Hepatocyte (in vitro differentiated cells): ENCODE measurements around the gene MAD1L1. TPM values are rescaled to one million over a fixed set of nuclear protein-coding genes. Genes with fewer than 3 reads are reported as not detected.

ENCODE experiments used
- DNase-seq: peaks from one replicate; pipeline ENCODE4 v3.0.0-alpha.2; 2016; ENCODE audit warnings: low spot score
- H2AFZ ChIP-seq: fragments of 200-600 bp; sonication (generic); 2 replicates; pipeline ENCODE4 v1.6.0; 2016; ENCODE audit warnings: antibody characterized with exemption, mild to moderate bottlenecking
- H3K27ac ChIP-seq: fragments of 200-600 bp; sonication (generic); 2 replicates; pipeline ENCODE4 v1.5.1; 2016; ENCODE audit warnings: mild to moderate bottlenecking
- H3K27me3 ChIP-seq: fragments of 200-600 bp; sonication (generic); 2 replicates; pipeline ENCODE4 v1.6.1; 2016
- H3K36me3 ChIP-seq: fragments of 200-600 bp; sonication (generic); replicated peaks from 2 replicates; pipeline ENCODE4 v1.5.1; 2016; ENCODE audit warnings: low read depth; ENCODE audit not compliant: insufficient read depth
- H3K4me1 ChIP-seq: fragments of 200-600 bp; sonication (generic); 2 replicates; pipeline ENCODE4 v1.5.1; 2016; ENCODE audit warnings: mild to moderate bottlenecking, moderate library complexity; ENCODE audit not compliant: insufficient read depth
- H3K4me2 ChIP-seq: fragments of 200-600 bp; sonication (generic); 2 replicates; pipeline ENCODE4 v1.6.0; 2016
- H3K4me3 ChIP-seq: fragments of 200-600 bp; sonication (generic); 2 replicates; pipeline ENCODE4 v1.5.1; 2016; ENCODE audit warnings: mild to moderate bottlenecking
- H3K79me2 ChIP-seq: fragments of 200-600 bp; sonication (generic); 2 replicates; pipeline ENCODE4 v1.6.0; 2017; ENCODE audit warnings: mild to moderate bottlenecking
- H3K9me2 ChIP-seq: fragments of 200-600 bp; sonication (generic); replicated peaks from 2 replicates; pipeline ENCODE4 v1.6.0; 2017; ENCODE audit warnings: mild to moderate bottlenecking; ENCODE audit not compliant: insufficient read depth
- H3K9me3 ChIP-seq: fragments of 200-600 bp; sonication (generic); 2 replicates; pipeline ENCODE4 v1.5.1; 2016; ENCODE audit warnings: low read depth, mild to moderate bottlenecking
- H4K20me1 ChIP-seq: fragments of 200-600 bp; sonication (generic); 2 replicates; pipeline ENCODE4 v1.6.0; 2016; ENCODE audit warnings: mild to moderate bottlenecking; ENCODE audit not compliant: insufficient read depth, poor library complexity, severe bottlenecking
- EZH2 ChIP-seq: fragments of 200-600 bp; sonication (generic); IDR thresholded peaks from 2 replicates; pipeline ENCODE4 v1.6.1; 2016; ENCODE audit warnings: antibody characterized with exemption, mild to moderate bottlenecking, borderline replicate concordance
- EZH2phosphoT487 ChIP-seq: fragments of 200-600 bp; sonication (generic); IDR thresholded peaks from one replicate; pipeline ENCODE4 v1.6.1; 2018; ENCODE audit warnings: antibody characterized with exemption, mild to moderate bottlenecking, low read depth, moderate library complexity; ENCODE audit not compliant: unreplicated experiment, severe bottlenecking
- WGBS: methylation state at CpG from one replicate; pipeline ENCODE4 v1.1.6; 2016; ENCODE audit warnings: low lambda C conversion rate; ENCODE audit errors: missing lambda C conversion rate; 5-methylcytosine and 5-hydroxymethylcytosine counted together
- polyA plus RNA-seq: library from polyadenylated mRNA; unstranded; fragments of >200 nt; fragmentation: Nextera tagmentation; extraction: Ambion mirVana; gene quantifications from 2 replicates; pipeline ENCODE4 v1.2.1, GENCODE V29; 2016
- total RNA-seq: library from RNA; depleted of rRNA; stranded (reverse); fragments of >200 nt; gene quantifications from 2 replicates; pipeline ENCODE4 v1.2.3, GENCODE V29; 2014
- TF ChIP-seq, protein P1 (sequence below): fragments of 200-600 bp; sonication (generic); IDR thresholded peaks from 2 replicates; pipeline ENCODE4 v1.5.1; 2016; ENCODE audit warnings: antibody characterized with exemption, mild to moderate bottlenecking; ENCODE audit not compliant: poor library complexity

MAD1L1 gene
- total and polyA plus RNA-seq, 2 experiments from 2014 or later, result 30.7 to 31.0 TPM

DNA sequence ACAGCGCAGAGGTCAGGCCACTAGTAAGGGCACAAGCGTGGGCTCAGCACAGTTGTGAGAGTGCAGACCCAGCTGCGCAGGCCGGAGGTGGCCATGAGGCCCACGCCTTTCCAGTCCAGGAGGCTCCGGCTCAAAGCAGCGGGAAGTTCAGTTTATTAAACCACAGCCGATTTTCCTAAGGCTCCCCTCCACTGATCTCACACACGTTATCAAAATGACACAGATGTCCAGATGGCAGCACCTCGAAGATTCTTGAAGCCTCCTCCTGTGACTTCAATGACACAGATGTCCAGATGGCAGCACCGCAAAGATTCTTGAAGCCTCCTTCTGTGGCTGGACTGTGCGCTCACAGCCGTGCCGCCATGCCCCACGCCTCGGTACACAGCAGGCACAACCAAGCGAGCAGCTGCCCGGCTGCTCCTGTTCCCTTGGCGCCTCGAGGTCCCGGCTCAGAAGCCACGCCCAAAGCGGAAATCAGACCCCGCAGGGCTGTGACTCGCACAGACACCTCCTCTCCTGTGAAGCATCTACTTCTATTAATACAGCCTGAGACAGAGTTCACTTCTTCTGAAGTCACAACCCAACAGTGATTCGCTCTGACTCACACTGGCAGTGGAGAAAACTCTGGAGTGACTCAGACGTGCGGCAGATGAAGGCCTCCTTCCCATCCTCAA, 122.7 kb downstream of the MAD1L1 start:
- TF ChIP-seq, protein P1, sequence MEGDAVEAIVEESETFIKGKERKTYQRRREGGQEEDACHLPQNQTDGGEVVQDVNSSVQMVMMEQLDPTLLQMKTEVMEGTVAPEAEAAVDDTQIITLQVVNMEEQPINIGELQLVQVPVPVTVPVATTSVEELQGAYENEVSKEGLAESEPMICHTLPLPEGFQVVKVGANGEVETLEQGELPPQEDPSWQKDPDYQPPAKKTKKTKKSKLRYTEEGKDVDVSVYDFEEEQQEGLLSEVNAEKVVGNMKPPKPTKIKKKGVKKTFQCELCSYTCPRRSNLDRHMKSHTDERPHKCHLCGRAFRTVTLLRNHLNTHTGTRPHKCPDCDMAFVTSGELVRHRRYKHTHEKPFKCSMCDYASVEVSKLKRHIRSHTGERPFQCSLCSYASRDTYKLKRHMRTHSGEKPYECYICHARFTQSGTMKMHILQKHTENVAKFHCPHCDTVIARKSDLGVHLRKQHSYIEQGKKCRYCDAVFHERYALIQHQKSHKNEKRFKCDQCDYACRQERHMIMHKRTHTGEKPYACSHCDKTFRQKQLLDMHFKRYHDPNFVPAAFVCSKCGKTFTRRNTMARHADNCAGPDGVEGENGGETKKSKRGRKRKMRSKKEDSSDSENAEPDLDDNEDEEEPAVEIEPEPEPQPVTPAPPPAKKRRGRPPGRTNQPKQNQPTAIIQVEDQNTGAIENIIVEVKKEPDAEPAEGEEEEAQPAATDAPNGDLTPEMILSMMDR, result no peak
- TF ChIP-seq EZH2, result no peak
- TF ChIP-seq EZH2phosphoT487, result no peak
- Histone ChIP-seq H2AFZ (no peak overlapping the region), H3K4me3 (no peak overlapping the region), H4K20me1 (no peaks in the 10 kb centered on the region), H3K9me2 (no peaks in the 10 kb centered on the region), H3K36me3 (no peaks in the 10 kb centered on the region), H3K4me1 (peaks cover 55% of the 10 kb centered on the region), H3K27me3 (no peaks in the 10 kb centered on the region), H3K27ac (peak overlapping the region; percentile 87), H3K9me3 (no peaks in the 10 kb centered on the region), H3K4me2 (peak overlapping the region; percentile 64), H3K79me2 (no peaks in the 10 kb centered on the region)
- 85% methylated on average over 28 of the region's 28 CpGs for WGBS
- DNase-seq, result peak; percentile 49

DNA sequence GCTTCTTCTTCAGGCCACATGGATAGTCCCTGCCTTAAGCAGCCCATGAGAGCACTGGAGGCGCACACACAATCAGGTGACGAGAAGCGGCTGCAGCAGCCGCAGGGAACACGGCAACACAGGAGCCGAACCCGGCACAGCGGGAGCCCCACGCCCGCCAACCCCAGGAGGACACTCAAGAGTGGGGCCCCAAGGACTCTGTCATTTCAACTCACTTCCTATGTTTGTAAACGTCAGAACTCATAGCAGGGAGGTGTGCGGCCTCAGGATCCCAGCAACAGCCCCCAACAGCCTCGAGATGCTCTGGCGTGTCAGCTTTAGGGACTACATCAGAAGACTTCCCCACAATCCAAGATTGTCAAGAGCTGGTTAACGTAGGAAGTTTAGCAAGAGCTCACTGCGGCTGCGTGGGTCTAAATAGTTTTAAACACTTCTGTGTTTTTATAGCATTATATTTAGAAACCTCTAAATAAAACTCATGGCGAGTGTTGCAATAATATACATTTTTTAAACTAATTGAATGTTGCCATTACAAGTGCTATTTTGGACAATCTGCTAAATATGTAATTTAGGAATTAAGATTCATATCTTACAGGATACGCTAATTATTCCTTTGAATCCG, 123.4 kb downstream of the MAD1L1 start:
- peaks cover 62% of the 10 kb centered on the region for H3K4me1 ChIP-seq
- H3K79me2 ChIP-seq, result no peaks in the 10 kb centered on the region
- H3K36me3 ChIP-seq, result no peaks in the 10 kb centered on the region
- H3K27ac ChIP-seq, result peak overlapping the region; percentile 87
- H3K9me3 ChIP-seq, result no peaks in the 10 kb centered on the region
- H3K9me2 ChIP-seq, result no peaks in the 10 kb centered on the region
- no peak for DNase-seq
- H2AFZ ChIP-seq, result no peak overlapping the region
- H3K4me3 ChIP-seq, result no peak overlapping the region
- no peaks in the 10 kb centered on the region for H4K20me1 ChIP-seq
- TF ChIP-seq EZH2 (no peak), EZH2phosphoT487 (no peak)
- TF ChIP-seq, protein P1, result no peak
- H3K4me2 ChIP-seq, result peak overlapping the region; percentile 49
- no peaks in the 10 kb centered on the region for H3K27me3 ChIP-seq
- WGBS, result 73% methylated on average over 20 of the region's 20 CpGs

DNA sequence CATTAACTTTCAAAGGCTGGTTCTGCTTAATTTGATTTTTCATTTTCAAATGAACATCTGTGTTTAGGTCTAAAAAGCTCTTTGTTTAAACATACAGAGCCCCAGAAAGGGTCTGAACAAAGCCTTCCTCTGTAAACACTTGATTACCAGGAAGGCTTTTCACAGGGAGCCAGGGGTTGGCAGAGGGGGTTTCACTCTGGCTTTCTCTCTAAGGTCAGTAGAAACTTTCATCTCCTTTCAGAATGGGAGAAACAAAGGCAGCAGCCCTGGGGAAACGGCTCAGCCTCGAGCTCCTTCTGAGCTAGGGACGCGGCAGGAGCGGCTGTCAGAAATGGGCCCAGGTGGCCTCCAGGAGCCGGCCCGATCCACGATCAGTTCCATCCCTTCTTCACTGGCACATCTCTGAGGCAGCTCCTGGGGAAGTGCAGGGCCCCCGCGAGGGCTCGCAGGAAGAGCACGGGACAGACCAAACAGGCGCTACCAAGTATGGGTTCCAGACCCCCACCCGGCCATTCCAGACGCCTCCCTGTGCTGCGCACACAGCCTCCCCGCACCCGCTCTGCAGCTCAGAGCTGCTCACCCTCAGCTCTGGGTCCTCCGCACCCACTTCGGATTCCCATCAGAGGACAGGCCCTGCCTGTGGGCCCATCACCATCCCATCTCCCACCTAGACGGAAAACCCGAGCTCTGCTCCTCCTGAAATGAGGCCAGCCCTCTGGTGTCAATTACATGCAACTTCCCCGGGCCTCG, 124.1 kb downstream of the MAD1L1 start:
- Histone ChIP-seq H3K4me3 (no peak overlapping the region), H3K4me1 (peaks cover 69% of the 10 kb centered on the region), H3K9me3 (no peaks in the 10 kb centered on the region), H3K36me3 (no peaks in the 10 kb centered on the region), H3K79me2 (no peaks in the 10 kb centered on the region), H3K27me3 (no peaks in the 10 kb centered on the region), H2AFZ (no peak overlapping the region), H3K9me2 (no peaks in the 10 kb centered on the region), H3K27ac (peak overlapping the region; percentile 87), H4K20me1 (no peaks in the 10 kb centered on the region), H3K4me2 (peak overlapping the region; percentile 49)
- no peak for DNase-seq
- 51% methylated on average over 24 of the region's 24 CpGs for whole genome bisulfite sequencing
- TF ChIP-seq, protein P1, result no peak
- TF ChIP-seq EZH2phosphoT487, result peak; percentile 40
